ENCODE results near the gene HAP1.

GRCh38 chr17:41735744-41736143, 1.3 kb upstream of the HAP1 start:
- TF ChIP-seq, protein P1, sequence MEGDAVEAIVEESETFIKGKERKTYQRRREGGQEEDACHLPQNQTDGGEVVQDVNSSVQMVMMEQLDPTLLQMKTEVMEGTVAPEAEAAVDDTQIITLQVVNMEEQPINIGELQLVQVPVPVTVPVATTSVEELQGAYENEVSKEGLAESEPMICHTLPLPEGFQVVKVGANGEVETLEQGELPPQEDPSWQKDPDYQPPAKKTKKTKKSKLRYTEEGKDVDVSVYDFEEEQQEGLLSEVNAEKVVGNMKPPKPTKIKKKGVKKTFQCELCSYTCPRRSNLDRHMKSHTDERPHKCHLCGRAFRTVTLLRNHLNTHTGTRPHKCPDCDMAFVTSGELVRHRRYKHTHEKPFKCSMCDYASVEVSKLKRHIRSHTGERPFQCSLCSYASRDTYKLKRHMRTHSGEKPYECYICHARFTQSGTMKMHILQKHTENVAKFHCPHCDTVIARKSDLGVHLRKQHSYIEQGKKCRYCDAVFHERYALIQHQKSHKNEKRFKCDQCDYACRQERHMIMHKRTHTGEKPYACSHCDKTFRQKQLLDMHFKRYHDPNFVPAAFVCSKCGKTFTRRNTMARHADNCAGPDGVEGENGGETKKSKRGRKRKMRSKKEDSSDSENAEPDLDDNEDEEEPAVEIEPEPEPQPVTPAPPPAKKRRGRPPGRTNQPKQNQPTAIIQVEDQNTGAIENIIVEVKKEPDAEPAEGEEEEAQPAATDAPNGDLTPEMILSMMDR (IDR thresholded peaks at IDR 0.05; ENCODE audit: low read length), result no peak
- TF ChIP-seq EZH2 (IDR thresholded peaks at IDR 0.05; ENCODE audit: borderline replicate concordance, low read length), result no peak
